SK-N-MC (cell line): ENCODE data around the gene DCBLD2.

Experiments
- DNase-seq: peaks from one replicate; pipeline ENCODE4 v3.0.0-alpha.2; 2011; ENCODE audit warnings: low read depth, low spot score
- H3K27ac ChIP-seq: fragments of 200-600 bp; sonication (generic); 2 replicates; pipeline ENCODE4 v1.5.1; 2016; ENCODE audit warnings: mixed run types
- H3K36me3 ChIP-seq: fragments of 200-600 bp; sonication (generic); 2 replicates; pipeline ENCODE4 v1.6.1; 2017; ENCODE audit warnings: antibody characterized with exemption, low read length, mixed read lengths; ENCODE audit not compliant: insufficient read depth
- H3K4me3 ChIP-seq: fragments of 200-600 bp; sonication (generic); 2 replicates; pipeline ENCODE4 v1.5.1; 2016
- H3K9ac ChIP-seq: fragments of 200-600 bp; sonication (generic); 2 replicates; pipeline ENCODE4 v1.8.0; 2017; ENCODE audit warnings: mixed run types, mixed read lengths; ENCODE audit not compliant: insufficient read length
- H3K9me3 ChIP-seq: fragments of 200-600 bp; sonication (generic); 2 replicates; pipeline ENCODE4 v1.6.1; 2017; ENCODE audit warnings: low read depth, mild to moderate bottlenecking, antibody characterized with exemption, low read length, moderate library complexity, mixed read lengths
- EZH2 ChIP-seq: fragments of 200-600 bp; sonication (generic); IDR thresholded peaks from one replicate; pipeline ENCODE4 v1.6.1; 2017; ENCODE audit warnings: antibody characterized with exemption
- FOXP2 ChIP-seq: optimal IDR thresholded peaks from 2 replicates; pipeline ENCODE3; 2011; ENCODE audit warnings: mild to moderate bottlenecking, moderate library complexity; ENCODE audit not compliant: insufficient read depth; ENCODE audit errors: extremely low read length, control extremely low read depth
- POLR2AphosphoS5 ChIP-seq: IDR thresholded peaks from 2 replicates; pipeline ENCODE4 v1.6.1; 2012; ENCODE audit warnings: mild to moderate bottlenecking, low read depth, low read length, borderline replicate concordance

DCBLD2 gene

DNA sequence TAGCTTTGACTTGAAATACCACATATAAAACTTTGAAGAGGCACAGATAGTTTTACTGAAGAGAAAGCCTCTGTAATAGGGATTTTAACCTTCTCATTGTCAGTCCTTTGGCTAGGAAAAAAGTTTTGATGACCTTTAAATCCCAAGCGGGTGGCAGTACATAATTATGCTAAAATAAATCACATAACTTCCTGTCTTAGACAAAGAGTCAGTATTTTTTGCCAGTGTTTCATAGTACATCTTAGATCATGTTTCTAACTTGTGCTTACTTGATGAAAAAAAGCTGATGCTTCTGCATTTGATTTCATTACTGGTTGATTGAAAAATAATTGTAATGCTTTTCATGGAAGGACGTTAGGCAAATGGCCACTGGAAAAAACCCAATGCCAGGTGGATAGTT, 132.5 kb downstream of the DCBLD2 start:
- H3K4me3 ChIP-seq: no peak overlapping the region
- TF ChIP-seq EZH2: no peak
- TF ChIP-seq FOXP2: no peak
- TF ChIP-seq POLR2AphosphoS5: no peak

DNA sequence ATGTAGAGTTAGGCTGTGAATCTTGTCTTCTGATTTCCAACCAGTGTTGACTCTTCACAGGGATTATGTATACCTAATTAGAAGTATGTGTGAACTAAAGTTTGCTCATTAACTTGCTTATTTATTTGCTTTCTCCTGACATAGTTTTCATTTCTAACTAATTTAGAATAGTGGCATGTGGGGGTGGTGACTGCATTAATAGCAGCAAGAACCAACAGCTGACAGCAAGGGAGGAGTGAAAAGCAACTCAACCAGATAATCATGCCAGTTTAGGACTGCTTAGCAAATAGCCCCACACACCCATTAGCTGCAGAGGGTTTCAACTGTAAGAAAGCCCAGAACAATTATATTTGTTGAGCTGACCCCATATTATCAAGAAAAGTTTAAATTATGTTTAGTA, 134.6 kb downstream of the DCBLD2 start:
- no peak for DNase-seq
- no peak overlapping the region for H3K27ac ChIP-seq
- no peaks in the 10 kb centered on the region for H3K9me3 ChIP-seq
- no peak overlapping the region for H3K9ac ChIP-seq
- H3K36me3 ChIP-seq: no peaks in the 10 kb centered on the region
- no peak overlapping the region for H3K4me3 ChIP-seq
- TF ChIP-seq FOXP2 (no peak), EZH2 (no peak), POLR2AphosphoS5 (no peak)

More for the DNA sequence above, 132.5 kb downstream of the DCBLD2 start:
- no peak for DNase-seq
- Histone ChIP-seq H3K9me3 (no peaks in the 10 kb centered on the region), H3K27ac (no peak overlapping the region), H3K9ac (no peak overlapping the region), H3K36me3 (no peaks in the 10 kb centered on the region)

DNA sequence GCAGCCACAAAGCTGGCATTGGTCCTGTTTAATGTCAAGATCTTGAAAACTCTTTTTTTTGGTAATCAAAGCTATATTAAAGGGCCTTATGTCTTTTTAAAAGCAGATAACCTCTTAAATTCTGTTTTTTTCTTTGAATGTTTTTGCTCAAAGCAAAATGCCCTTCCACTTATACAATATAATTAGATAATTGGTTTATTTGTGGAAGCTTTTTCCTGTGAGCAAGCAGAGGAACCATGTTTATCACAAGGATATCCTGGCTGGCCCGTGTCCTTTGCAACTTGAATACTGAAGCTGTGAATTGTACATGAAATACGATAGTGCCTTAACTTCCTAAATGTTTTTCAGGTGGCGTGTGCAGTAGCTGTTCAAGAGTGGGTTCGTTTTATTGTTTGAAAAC, 135.8 kb downstream of the DCBLD2 start:
- no peak overlapping the region for H3K27ac ChIP-seq

DNA sequence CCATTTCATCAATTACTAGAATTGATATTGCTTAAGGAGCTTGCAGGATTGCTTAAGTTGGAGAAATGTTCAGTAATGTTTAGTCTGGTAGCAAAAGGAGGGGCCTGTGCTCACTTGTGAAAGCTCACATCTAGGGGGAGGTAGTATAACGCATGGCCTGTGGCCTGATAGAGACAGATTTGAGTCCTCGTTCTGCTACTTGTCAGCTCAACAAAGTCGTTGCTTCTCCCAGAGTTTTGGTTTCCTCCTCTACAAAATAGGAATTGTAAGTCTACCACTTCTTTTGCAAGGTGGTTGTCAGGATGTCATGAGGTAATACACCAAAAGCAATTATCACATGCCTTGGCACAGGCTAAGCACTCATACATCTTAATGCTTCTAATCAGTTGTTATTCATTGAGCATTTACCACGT, 137.0 kb downstream of the DCBLD2 start:
- Histone ChIP-seq H3K9ac (no peak overlapping the region), H3K27ac (no peak overlapping the region)
- DNase-seq: no peak

More for the DNA sequence above, 135.8 kb downstream of the DCBLD2 start:
- H3K9ac ChIP-seq: no peak overlapping the region
- H3K36me3 ChIP-seq: no peaks in the 10 kb centered on the region
- H3K9me3 ChIP-seq: no peaks in the 10 kb centered on the region
- H3K4me3 ChIP-seq: no peak overlapping the region
- no peak for TF ChIP-seq FOXP2
- no peak for TF ChIP-seq EZH2
- TF ChIP-seq POLR2AphosphoS5: no peak
- DNase-seq: no peak

DNA sequence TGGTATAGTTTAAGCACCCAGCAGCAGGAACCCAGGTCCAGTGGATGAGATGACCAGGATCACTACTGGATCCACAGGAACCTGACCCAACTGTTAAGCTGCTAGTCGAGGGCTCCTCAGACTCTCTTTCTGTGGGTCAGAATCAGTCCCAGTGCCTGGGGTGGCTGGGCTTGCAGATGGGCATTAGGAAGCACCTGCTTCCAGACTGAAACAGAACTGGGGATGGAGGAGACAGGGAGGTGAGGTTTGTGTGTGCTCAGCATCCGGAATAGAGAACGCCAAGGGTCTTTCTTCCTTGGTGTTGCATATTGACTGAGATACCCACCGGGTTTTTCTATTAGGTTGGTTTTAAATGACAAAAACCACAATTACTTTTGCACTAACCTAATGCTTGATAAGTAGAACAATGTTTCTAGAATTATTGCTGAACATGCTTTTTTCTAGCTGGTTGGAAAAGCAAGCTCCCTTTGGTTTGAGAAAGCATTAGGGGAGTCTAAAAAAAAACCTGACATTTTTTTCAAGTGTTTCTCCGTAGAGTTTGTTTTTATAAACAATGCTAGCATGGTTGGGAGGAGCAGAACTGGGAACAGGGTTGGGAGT, 137.6 kb downstream of the DCBLD2 start:
- Histone ChIP-seq H3K9me3 (no peaks in the 10 kb centered on the region), H3K9ac (no peak overlapping the region), H3K36me3 (no peaks in the 10 kb centered on the region), H3K4me3 (no peak overlapping the region), H3K27ac (no peak overlapping the region)
- DNase-seq: no peak
- no peak for TF ChIP-seq EZH2
- no peak for TF ChIP-seq FOXP2
- TF ChIP-seq POLR2AphosphoS5: no peak

More for the DNA sequence above, 137.0 kb downstream of the DCBLD2 start:
- Histone ChIP-seq H3K9me3 (no peaks in the 10 kb centered on the region), H3K36me3 (no peaks in the 10 kb centered on the region), H3K4me3 (no peak overlapping the region)
- TF ChIP-seq FOXP2 (no peak), POLR2AphosphoS5 (no peak), EZH2 (no peak)

DNA sequence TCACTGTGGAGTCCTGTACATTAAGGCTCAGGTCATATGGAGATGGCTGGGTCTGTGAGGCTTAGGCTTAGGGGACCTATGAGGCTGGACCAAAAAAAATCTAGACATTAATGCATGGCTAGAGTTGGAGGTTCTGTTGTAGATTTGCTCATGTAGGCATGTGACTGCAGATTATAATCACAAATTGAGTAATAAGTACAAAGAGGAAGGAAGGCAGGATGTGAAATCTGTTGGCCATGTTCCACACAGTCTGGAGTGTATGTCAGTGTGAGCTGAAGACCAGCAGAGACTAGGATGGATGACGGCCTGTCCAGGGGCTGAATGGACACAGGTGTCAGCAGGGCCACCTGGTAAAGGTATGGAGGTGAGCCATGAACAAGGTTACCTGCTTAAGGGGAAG, 138.4 kb downstream of the DCBLD2 start, which contains the start of gene ST3GAL6:
ST3GAL6 (plus strand) TSS at position 265 of the 400 bp plus-strand sequence. CDS start 5,101 bp downstream, outside the sequence.
- DNase-seq: no peak
- TF ChIP-seq EZH2 (no peak), POLR2AphosphoS5 (no peak), FOXP2 (no peak)
- Histone ChIP-seq H3K27ac (no peak within 1 kb of the TSS), H3K9ac (no peak within 1 kb of the TSS), H3K36me3 (no peaks in the 10 kb centered on the region), H3K4me3 (no peak within 1 kb of the TSS), H3K9me3 (no peaks in the 10 kb centered on the region)

DNA sequence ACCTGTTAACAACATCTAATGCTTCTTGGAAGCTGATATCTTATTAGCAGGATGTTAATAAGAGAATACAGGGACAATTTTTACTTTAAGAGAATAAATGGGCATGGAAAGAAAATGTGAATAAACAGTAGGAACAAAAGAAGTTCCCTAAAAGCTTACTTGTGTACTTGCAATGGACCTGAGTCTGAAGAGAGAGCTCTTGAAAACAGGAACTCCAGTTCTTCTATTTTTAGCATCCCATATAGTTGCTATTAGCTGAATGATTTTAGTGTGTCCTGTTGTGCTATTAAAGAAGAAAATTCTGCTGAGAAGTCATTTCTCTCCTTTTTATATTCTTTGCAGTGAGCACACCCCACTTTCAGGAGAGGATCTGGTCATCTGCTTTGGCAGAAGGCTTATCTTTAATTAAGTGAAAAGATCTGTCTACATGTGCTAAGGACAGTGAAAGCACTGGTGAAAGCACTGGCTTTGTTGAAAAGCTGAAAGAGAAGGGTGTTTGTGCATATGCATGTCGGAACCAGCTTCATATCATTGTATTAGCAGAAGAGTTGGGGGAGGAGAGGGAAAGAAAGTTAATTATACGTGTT, 139.8 kb downstream of the DCBLD2 start:
- H3K27ac ChIP-seq: no peak overlapping the region
- H3K9me3 ChIP-seq: no peaks in the 10 kb centered on the region
- H3K36me3 ChIP-seq: no peaks in the 10 kb centered on the region
- TF ChIP-seq POLR2AphosphoS5 (no peak), FOXP2 (no peak), EZH2 (no peak)
- DNase-seq: no peak
- H3K9ac ChIP-seq: no peak overlapping the region
- H3K4me3 ChIP-seq: peak overlapping the region; percentile 2; the same call in 1 of the 2 replicates

DNA sequence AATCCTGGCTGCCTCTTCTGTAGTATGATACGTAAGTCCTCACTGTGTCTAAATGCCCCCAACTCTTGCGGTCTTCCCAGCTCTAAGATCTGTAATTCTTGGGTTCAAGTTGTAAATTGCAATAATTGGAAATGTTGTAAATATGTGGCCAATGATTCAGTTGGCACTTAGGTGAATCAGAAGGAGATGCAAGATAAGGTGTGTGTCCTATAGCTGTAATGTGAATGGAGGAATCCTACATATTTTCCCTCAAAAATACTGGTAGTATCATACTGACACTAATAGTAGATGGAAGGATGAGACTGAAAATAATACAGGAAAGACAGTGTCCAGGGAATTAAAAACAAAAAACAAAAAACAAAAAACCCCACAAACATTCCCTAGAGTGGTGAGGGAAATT, 141.9 kb downstream of the DCBLD2 start:
- Histone ChIP-seq H3K27ac (no peak overlapping the region), H3K9me3 (no peaks in the 10 kb centered on the region)
- TF ChIP-seq FOXP2 (no peak), POLR2AphosphoS5 (no peak), EZH2 (no peak)

More for the DNA sequence above, 141.9 kb downstream of the DCBLD2 start:
- Histone ChIP-seq H3K9ac (no peak overlapping the region), H3K36me3 (no peaks in the 10 kb centered on the region), H3K4me3 (no peak overlapping the region)
- no peak for DNase-seq
